NK-92 (cell line): Measurements from ENCODE around the gene PPP1CA.

ENCODE experiments used
- DNase-seq: peaks from one replicate; lab custom pipeline; 2025; ENCODE audit not compliant: unreplicated experiment; lab: John Stamatoyannopoulos, UW

Gene PPP1CA

DNA sequence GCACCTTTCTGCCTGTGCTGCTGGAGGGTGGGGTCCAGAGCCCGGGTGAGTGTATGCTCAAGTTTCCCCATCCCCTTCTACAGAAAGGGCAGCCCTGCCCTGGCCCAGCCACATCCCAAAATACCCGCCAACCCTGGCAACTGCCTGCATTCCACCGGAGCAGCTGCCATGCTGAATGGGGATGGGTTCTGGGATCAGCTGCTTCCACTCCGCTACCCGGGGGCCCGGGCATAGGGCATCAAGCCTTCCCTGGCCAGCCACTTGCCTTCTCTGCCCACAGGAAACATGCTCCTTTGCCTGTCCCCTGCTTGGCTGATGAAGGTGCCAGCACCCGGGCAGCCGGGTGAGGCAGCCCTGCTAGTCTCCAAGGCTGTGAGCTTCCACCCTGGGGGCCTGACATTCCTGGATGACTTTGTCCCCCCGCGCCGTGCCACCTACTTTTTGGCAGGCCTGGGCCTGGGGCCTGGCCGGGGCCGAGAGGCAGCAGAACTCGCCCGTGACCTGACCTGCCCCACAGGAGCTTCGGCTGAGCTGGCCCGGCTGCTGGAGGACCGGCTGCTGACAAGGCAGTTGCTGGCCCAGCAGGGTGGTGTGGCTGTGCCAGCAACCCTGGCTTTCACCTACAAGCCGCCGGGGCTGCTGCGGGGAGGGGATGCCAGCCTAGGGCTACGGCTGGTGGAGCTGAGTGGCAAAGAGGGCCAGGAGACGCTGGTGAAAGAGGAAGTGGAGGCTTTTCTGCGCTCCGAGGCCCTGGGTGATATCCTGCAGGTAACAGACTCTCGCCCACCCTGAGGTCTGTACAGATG is 17.0 kb upstream of the PPP1CA start:
- DNase-seq = no peak

DNA sequence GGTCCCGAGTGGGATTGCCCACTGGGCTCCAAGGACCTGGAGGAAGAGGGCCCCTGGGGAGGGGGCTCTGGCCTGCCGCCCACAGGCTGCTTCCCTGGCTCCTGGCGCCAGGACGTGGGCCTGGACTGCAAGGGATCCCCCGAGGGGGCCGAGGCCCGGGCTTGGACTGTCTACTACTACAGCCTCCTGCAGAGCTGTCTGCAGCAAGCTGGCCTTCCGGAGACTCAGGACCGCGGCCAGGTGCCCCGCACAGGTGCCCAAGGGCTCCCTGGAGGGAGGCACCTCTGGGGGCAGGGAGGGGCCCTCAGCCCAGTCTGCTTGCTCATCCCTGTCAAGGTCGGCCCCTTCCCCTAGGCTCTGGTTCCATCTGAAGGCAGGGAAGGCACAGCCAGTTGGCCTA is 15.8 kb upstream of the PPP1CA start:
- no peak for DNase-seq

DNA sequence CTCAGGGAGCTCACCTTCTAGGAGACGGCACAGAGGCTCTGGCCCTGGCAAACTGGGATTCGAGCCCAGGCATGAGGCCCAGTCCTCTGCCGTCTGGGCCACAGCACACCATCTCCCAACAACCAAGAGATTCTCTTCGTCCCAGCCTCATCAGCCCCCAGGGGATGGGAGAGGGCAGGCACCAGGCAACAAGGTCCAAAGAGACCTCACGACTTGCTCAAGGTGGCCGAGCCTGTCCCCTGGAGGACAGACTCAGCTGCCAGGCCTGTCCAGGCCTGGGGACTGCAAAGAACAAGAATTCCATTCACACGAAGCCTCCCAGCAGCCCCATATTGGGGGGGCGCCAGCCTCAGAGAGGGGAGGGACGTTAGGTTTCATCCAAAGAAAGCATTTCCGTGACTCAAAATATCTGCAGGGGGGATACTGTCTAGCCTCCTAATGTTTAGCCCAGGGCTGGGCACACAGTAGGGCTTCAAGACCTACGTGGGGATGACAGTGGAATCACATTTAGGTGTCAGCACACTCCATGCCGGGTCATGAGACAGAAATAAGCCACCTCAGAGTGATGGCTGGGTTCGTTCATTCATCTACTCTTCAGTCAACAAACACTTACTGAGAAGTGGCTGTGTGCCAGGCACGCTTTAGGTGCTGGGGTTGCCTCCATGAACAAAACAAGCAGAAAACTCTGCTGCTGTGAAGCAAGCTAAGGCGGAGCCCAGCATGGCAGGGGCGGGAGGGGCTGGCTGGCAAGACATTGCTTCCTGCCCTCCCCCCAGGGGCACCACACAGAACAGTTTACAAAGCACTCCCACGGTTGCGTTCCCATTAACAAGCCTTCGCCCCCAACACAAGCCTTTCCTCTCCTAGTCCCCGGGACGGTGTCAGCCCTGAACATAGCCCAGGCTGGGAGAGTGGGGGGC is 15.0 kb upstream of the PPP1CA start:
- peak; percentile 13 for DNase-seq

DNA sequence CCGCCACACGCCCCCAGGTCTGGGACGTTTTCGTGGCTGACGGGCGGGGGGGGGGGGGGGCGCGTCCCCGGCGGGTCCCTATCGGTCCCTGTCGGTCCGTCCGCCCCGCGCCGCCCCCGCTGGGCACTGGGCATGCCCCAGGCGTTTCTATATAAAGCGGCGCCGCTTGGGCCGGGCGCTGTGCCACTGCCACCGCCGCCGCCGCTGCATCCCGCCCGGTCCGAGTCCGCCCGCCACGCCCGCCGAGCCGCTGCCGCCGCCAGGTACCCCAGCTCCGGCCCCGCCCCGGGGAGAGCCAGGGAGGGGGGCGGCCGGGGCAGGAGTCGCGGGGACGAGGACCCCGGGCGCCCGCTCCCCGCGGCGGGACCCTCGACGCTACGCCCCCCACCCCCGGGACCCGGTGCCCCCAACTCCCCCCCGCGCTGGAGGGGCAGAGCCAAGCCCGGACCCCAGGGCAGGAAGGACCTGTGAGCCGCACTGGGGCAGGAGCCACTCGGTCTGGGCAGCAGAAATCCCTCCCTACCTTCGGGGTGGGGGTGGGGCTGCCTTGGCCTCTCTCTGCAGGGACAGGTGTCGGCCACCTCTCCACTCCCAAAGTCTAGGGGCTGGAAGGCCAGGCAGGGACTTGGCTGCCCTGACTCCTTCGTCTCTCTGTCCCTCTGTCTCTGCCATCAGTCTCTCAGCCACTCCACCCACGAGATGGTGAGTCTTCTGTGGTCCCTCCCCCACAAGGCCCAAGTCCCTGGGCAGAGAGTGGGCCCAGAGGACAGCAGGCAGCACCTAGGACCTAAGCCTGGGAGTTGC is 14.0 kb upstream of the PPP1CA start, which contains the start of gene CARNS1:
CARNS1 (plus strand) TSS at position 178 of the 804 bp plus-strand sequence; CDS start at position 700, 522 bp downstream.
- no peak for DNase-seq

DNA sequence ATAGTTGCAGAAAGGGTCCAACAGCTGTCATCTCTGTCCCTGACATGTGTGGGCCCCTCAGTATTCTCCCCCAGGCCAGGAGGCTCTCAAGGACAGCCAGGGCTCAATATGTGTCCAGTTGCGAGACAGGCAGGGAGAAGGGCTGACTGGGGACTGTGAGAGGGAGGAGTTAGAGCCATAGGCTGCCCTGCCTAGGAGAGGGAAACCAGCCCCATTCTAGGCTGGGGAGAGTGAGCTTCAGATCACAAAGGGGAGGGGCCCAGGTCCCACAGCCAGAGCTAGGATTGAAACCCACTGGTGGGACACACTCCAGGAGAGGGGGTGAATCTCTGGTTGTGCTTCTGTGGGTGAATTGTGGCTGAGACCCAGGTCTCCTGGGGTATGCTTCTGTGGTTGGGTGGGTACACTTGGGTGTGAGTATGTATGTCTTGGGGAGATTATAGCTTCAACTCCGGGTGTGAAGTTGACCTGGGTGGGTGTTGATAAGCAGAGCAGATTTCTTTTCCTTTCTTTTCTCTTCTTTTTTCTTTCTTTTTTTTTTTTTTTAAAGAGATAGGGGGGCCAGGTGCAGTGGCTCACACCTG is 11.7 kb upstream of the PPP1CA start:
- no peak for DNase-seq

DNA sequence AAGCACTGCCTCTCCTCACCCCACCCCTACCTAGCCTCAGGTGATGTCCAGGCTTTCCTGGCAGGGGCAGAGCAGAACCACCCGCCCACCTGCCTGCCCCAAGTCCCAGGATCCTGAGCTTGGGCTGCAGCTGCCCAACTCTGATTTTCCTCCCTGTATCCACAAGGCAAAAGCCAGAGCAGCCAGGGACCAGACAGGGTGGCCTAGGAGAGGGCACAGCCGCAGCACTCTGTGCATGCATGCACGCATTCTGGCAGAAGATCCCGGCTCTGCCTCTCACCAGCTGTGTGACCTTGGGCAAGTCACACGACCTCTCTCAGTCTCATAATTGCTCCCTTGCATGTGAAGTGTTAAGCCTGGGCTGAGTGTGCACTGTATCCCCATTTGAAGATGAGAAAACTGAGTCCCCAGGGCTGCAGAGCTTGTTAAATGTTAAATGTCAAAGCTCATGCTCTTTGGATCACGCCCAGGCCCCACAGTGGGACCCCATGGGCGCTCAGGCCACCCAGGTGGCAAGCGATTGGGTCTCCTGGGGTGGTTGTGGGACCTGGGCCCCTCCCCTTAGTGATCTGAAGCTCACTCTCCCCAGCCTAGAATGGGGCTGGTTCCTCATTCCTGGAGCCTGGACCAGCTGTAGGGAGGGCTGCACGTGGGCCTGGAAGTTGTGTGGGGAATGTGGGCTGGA is 11.0 kb upstream of the PPP1CA start:
- DNase-seq = no peak

DNA sequence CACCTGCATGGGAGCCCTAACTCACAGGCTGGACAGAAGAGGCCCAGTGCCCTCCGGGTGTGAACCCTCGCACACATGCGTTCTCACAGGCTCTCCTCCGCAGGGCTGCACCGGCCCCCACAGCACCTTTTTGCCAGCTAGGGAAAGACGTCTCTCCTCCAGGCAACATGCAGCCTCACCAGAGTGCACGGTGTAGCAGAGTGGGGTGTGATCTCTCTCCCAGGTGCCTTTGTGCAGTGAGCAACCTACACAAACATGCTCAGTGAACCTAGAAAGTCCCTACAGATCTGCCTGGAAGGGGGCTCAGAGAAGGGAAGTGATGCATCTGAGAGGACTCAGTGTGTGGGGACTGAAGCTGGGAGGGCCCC is 10.1 kb upstream of the PPP1CA start:
- no peak for DNase-seq

DNA sequence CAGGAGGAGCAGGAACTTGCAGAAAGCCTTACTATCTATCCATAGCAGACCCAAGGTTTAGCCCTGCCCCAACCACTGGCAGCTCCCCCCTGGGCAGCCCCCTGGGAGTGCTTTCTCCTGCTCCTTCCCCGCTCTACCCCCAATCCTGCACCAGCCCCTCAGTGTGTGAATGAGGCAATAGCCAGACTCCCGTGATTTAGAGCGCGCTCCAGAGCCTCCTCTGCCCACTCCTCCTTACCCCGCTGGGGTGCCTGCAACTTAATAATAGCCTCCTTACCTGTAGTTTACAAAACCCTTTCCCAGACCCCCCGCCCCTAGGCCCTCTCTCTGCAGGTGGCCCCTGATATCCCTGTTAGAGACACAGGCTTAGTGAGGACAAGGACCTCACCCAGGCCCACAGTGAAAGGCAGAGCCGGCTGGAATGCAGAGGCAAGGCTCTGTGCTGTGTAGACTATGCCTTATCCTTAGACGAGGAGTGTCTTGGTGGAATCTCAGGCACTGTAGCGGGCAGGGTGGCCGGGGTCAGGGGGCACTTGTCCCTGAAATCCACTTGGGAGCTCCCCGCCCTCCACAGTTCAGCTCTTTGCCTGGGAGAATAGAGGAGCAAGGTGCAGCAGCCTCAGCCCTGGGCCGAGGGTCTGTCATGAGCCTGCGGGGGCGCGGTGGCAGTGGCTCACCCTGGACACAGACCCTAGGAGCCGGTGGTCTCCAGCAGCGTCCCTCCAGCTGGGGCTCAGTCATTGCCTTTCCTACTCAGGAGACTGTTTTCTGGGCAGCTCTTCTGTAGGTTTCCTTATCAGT is 9.5 kb upstream of the PPP1CA start:
- no peak for DNase-seq

DNA sequence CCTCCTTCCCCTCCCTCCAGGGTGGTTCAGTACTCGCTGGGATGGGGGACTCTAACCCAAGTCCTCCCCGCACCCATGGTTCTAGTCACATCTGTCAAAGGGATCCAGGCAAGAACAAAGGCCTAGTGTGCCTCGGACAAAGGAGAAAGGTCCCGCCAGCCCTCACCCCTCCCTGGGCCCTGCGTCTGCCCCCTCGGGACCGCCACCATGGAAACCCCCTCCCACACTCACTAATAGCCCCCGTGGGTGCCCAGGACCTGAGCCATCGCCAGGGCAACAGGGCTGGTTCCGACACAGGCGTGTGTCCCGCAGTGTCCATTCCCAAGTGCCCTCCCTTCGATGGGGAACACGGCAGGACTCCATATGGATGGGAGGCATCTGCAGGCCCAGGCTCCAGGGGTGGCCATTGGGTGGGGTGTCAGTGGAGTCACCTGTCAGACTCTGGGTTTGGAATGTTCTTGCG is 8.7 kb upstream of the PPP1CA start:
- no peak for DNase-seq

DNA sequence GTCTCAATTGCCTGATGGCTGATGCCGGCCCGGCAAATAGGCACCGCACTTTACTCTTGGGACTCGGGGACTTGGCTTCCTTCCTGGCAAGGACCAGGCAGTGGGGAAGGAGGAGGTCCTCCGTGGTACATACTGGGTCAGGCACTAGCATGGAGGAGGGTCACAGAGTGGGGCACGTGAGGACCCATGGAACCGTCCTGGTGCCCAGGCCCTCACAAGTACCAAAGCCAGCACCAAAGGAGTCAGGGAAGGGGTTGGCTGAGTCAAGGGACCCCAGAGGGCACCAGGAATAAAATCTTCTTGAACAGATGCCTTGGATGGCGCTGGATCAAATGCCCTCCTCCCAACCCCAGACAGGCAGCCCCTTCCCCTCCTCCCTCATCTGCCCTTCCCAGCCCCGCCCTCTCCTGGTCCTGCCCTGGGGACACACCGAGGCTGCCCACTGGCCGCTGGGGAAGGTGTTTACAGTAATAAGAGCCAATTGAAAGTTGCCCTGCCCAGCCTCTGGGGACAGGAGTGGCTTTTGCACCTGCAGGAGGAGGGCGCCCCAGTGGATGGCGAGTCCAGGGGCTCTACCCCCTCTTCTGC is 8.2 kb upstream of the PPP1CA start:
- DNase-seq = no peak

DNA sequence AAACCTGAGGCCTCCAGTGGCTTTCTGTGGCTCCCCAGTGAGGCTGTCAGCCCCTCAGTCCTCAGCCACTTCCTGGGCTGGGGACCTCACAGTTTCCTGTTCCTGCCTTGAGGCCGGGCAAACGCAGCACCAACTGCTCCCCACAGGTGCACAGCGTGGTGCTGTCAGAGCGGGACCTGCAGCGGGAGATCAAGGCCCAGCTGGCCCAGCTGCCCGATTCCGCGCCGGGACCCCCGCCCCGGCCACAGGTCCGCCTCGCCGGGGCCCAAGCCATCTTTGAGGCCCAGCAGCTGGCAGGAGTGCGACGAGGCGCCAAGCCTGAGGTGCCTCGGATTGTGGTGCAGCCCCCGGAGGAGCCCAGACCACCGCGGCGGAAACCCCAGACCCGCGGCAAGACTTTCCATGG is 7.6 kb upstream of the PPP1CA start:
- no peak for DNase-seq

DNA sequence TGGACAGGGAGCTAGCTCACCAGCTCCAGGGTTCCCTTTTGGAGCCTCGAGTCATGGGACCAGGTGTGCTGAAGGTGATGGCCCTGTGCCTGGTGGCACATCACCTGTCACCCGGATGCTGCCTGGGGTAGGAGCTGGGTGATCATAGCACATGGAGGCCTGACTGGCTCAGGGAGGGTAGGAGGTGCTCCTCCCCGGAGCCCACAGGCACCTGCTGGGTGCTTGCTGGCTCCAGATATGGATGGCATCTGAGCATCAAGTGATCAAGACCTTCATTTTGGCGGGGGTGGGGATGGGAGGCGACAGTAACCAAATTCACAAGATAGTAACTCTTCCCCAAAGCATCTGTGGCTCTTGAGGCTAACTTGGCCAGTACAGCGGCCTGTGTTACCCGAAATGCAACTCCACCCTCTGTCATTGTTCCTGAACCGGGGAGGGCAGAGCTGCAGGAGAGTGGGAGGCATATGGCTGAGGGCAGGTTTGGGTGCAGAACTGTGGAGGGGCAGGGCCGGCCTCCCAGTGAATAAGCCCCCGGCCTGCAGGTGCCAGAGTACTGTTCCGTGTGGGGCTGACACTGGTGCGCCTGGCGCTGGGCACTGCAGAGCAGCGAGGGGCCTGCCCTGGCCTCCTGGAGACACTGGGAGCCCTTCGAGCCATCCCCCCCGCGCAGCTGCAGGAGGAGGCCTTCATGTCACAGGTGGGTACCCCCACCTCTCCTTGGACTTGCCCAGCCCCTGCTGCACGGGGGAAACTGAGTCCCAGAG is 7.0 kb upstream of the PPP1CA start:
- no peak for DNase-seq

DNA sequence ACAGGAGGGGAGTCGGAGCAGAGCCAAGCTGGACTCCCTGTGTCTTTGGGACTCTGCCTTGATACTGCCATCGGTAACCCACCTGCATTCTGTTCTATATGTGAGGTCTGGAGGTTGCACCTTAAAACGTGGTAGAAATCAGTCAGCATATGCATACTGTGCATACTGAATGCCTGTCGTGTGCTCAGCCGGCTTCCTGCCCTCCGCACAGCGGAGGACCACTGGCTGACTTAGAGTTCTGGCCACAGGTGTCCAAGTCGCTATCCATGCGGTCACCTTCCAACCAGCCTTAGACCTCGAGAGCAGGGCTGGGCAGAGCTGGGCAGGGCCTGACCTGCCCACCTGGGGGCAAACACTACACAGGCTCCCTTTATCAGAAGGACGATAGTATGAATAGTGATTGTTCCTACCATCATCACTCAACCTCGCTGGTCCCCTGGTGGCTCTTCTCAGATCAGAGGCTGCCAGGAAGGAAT is 6.1 kb upstream of the PPP1CA start:
- DNase-seq = no peak

DNA sequence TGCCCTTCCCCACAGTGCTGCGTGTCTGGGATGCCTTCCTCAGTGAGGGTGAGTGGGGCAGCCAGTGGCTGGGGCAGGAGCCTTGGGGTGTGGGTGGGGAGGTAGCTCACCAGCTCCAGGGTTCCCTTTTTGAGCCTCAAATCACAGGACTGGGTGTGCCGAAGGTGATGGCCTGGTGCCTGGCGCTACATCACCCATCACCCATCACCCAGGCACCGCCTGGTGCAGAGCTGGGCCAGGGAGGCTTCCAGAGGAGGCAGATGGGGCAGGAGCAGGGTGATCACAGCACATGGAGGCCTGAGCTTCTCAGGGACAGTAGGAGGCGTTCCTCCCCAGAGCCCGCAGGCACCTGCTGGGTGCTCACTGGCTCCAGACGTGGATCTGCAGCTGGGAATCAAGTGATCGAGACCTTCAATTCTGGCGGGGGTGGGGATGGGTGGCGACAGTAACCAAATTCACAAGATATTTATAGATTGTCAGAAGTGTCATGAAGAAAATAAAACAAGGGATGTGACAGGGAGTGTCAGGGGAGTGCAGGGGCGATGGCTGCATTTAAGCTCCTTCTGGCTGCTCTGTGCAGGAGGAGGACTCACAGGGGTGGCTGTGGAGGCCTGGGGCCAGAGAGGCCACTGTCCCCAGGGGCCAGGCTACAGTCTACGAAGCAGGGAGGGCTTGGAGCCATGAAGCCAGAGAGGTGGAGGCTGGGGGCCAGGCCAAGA is 5.5 kb upstream of the PPP1CA start:
- no peak for DNase-seq

DNA sequence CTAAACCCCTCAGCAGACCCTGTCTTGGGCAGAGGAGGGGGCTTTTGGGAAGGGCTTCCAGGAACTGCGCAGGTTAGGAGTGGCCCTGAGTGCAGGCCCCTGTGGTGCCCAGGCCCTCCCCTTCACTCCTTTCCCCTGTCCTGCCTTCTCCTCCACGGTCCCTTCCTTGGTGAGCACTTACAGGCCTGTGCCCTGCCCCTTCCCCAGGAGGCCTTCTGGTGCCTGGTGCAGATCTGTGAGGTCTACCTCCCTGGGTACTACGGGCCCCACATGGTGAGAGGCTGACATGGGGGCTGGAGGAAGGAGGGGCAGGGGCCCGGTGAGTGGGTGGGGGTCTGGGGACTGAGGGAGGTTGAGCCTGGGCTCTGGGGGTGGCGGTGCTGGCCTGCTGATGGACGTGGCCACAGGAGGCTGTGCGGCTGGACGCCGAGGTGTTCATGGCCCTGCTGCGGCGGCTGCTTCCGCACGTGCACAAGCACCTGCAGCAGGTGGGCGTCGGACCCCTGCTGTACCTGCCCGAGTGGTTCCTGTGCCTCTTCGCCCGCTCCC is 4.8 kb upstream of the PPP1CA start:
- no peak for DNase-seq

DNA sequence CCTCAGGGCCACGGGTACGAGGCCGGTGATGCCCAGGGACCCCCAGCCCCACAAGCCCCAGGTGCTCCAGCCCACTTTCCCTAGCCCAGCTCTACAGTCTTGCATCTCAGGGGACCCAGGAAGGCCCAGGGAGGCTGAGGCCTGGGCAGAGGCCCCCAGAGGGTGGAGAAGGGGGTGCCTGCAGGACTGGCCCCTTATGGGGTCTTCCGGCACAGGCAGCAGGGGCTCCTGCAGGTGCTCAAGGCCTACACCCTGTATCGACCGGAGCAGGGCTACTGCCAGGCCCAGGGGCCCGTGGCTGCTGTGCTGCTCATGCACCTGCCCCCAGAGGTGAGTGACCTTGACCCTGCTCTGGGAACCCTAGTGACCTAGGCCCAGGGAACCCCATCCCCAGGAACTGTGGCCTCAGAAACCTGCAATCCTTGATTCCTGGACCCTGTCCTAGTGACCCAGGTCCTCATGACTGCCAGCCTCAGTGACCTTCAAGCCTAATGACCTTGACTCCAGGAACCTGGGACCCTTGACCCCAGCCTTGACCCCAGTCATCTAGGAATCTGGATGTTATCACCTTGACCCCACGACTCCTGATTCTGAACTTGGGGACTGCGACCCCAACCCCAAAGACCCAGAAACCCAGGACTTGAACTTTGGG is 4.2 kb upstream of the PPP1CA start:
- DNase-seq = no peak

DNA sequence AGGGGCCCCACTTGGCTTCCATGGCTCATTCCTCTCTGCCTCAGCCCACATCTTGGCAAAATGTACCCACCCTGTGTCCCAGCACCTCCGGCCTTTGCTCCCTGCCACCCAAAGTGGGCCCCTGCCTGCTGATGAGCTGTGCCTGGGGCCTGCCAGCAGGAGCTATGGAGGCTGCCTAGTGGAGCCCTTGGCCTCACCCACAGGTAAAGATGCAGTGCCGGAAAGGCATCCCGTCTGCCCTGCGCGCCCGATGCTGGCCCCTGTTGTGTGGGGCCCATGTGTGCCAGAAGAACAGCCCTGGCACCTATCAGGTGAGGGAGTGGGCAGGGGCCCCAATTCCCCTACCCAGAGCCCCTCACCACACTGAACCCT is 3.5 kb upstream of the PPP1CA start:
- DNase-seq = no peak
